Loucy (cell line): Measurements from ENCODE around the gene KCNH1.

Experiments used
- EZH2phosphoT487 ChIP-seq: fragments of 200-600 bp; IDR thresholded peaks from 2 replicates; pipeline ENCODE4 v1.6.1; 2018; ENCODE audit warnings: antibody characterized with exemption, mild to moderate bottlenecking, moderate library complexity, borderline replicate concordance
- TF ChIP-seq, protein P1 (sequence below): fragments of 200-600 bp; sonication (generic); conservative IDR thresholded peaks from 2 replicates; pipeline ENCODE4 v1.5.1; 2014; ENCODE audit warnings: mild to moderate bottlenecking, antibody characterized with exemption, low read length

DNA sequence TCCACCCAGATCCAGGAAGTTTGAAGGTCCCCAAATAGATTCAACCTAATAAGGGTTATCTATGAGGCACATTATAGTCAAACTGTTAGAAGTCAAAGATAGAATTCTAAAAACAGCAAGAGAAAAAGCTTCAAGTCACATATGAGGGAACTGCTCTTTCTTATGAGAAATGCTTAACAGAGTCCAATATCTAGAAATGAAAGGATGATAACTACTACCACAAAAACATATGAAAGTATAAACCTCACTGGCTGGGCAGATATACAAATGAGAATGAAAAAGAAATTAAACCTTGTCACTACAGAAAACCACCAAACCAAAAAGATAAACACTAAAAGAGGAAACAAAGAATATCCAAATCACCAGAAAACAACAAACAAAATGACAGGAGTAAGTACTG is 201.8 kb downstream of the KCNH1 start:
- TF ChIP-seq, protein P1, sequence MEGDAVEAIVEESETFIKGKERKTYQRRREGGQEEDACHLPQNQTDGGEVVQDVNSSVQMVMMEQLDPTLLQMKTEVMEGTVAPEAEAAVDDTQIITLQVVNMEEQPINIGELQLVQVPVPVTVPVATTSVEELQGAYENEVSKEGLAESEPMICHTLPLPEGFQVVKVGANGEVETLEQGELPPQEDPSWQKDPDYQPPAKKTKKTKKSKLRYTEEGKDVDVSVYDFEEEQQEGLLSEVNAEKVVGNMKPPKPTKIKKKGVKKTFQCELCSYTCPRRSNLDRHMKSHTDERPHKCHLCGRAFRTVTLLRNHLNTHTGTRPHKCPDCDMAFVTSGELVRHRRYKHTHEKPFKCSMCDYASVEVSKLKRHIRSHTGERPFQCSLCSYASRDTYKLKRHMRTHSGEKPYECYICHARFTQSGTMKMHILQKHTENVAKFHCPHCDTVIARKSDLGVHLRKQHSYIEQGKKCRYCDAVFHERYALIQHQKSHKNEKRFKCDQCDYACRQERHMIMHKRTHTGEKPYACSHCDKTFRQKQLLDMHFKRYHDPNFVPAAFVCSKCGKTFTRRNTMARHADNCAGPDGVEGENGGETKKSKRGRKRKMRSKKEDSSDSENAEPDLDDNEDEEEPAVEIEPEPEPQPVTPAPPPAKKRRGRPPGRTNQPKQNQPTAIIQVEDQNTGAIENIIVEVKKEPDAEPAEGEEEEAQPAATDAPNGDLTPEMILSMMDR: no peak
- TF ChIP-seq EZH2phosphoT487: no peak
